GM18858 (cell line): ENCODE results near the gene ZZZ3.
"Not testable (repeated sequence)": the region's sequence is repeated elsewhere in the genome, so short reads cannot be mapped to it uniquely, and the experiment has no call there.

ENCODE experiments used
- ATAC-seq: cut with Tn5 transposase; IDR thresholded peaks from one replicate; pipeline ENCODE4 v1.9.1; 2021; ENCODE audit not compliant: unreplicated experiment

ZZZ3 gene

DNA sequence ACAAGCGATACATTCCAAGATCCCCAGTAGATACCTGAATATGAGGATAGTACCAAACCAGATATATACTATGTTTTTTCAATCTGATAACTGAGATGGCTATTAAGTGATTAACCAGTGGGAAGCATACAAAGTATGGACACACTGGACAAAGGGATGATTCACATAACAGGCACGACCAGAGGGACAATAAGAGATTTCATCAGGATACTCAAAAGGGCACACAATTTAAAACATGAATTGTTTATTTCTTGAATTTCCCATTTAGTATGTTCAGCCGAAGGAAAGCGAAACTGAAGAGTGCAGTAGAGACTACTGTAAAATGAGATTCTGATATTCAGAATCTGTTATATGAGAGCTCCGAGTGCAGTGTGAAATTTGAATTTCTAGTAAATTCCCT is 10.6 kb downstream of the ZZZ3 start:
- ATAC-seq: no peak

DNA sequence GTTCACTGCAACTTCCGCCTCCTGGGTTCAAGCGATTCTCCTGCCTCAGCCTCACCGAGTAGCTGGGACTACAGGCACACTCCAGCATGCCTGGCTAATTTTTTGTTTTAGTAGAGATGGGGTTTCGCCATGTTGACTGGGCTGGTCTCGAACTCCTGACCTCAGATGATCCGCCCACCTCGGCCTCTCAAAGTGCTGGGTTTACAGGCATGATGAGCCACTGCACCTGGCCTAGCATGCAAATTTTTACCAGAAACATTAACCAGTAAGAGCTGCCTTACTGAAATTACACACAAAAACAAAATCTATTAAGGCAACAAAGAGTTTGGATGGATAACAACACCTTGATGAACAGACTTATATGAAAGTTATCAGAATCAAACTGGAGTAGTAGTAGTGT is 12.1 kb downstream of the ZZZ3 start:
- no peak for ATAC-seq

DNA sequence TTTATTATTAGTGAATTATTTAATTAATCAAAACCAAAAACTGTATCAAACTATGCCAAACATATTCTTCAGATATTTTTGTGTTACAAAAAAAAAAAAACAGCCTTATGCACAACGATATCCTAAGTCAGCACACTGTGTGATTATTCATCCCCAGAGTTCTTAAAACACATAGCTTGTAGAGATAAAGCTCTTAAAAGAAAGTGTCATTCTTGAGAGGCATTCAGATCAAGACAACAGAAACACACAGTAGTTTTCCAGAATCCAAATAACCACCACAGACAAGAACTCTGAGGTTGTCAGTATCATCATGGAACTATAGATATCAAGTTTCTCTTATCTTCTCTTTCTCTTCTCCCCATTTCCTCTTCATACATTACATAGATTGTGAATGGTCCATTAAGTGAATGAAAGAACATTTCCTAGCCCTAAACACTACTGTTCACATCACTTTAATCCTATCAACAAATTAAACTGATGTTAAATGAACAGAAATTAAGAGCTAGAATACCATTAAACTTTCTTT is 13.5 kb downstream of the ZZZ3 start:
- ATAC-seq: no peak

DNA sequence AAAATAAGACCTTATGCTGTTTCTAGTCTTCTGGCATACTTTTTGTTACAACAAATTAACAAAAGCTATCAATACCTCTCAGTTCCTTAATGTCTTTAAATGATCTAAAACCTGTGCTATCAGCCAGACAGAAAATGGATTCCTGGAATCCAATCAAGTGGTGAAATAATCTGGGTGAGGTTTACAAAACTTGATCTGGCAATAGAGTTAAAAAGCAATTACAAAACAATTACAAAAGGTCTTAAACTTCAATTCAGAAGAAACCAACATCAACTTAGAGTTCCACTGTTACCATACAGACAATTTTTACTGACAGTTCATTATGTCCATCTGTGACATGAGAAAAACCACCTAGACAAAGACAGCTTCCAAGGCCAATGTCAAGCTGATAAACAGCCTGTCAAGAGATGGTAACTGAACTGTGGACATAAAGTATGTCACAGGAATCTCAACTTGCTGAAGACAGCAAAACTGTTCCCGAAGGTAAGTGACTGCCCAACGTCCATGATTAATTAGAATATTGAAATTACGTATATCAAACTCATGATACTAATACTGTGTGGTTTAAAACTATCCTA is 17.4 kb downstream of the ZZZ3 start:
- ATAC-seq: no peak

DNA sequence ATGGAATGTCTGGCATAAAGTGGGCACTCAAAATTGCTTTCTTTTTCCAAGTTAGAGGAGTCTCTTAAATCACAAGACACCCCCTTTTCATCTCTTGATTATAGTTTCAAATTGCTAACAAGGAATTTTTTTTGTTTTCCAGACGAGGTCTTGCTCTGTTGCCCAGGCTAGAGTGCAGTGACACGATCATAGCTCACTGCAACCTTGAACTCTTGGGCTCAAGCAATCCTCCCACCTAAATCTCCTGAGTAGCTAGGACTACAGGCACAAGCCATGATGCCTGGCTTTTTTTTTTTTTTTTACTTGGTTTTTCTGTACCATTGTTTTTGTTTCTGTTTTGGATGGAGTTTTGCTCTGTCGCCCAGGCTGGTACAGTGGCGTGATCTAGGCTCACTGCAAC is 20.8 kb downstream of the ZZZ3 start:
- no peak for ATAC-seq

DNA sequence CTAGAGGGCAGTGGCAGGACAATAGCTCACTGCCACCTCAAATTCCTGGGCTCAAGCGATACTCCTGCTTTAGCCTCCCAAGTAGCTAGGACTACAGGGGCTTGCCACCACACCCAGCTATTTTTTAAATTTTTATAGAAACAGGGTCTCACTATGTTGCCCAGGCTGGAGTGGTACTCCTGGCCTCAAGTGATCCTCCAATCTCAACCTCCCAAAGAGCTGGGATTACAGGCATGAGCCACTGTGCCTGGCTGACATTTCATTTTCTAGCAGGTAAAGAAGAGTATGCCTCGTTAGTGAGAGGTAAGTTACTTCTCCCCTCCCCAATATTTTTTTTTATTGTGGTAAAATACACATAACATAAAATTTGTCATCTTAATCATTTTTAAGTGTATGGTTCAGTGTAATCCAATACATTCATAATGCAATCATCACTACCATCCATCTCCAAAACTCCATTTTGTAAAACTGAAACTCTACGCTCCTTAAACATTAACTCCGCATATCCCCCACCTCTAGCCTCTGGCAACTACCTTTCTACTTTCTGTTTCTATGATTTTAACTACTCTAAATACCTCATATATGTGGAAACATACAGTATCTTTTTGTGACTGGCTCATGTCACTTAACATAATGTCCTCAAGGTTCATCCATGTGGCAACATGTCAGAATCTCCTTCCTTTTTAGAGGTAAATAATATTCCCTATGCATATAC is 22.4 kb downstream of the ZZZ3 start:
- no peak for ATAC-seq

DNA sequence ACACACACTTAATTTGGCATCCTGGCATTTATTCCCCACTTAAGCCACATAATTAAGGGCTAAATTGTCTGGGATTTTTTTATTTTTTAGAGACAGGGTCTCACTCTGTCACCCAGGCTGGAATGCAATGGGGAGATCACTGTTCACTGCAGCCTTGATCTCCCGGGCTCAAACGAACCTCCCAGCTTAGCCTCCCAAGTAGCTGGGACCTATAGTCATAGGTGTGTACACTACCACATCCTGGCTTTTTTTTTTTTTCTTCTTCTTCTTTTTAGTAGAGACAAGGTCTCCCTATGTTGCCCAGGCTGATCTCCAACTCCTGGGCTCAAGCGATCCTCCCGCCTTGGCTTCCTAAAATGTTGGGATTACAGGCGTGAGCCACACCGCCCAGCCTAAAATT is 24.2 kb downstream of the ZZZ3 start:
- no peak for ATAC-seq

DNA sequence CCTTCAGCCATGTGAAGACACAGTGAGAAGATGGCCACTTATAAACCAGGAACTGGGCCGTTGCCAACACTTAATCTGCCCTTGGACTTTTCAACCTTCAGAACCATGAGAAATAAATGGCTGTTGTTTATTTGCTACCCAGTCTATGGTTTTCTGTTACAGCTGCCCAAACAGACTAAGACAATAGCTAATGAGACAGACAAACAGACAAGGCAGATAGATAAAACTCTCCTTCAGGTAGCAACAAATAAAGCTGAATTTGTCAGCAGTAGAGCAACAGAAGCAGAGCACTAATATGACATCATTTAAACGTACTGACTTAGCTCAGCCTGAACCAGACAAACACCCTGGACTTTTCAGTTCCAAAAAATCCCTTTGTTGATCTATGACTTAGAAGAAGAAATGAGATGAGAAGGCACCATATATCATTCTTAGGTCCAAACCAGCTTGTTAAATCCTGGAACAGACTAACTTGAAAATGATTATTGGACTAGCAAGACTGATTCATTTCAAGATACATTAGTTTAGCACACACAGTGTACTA is 27.0 kb downstream of the ZZZ3 start:
- ATAC-seq: no peak

DNA sequence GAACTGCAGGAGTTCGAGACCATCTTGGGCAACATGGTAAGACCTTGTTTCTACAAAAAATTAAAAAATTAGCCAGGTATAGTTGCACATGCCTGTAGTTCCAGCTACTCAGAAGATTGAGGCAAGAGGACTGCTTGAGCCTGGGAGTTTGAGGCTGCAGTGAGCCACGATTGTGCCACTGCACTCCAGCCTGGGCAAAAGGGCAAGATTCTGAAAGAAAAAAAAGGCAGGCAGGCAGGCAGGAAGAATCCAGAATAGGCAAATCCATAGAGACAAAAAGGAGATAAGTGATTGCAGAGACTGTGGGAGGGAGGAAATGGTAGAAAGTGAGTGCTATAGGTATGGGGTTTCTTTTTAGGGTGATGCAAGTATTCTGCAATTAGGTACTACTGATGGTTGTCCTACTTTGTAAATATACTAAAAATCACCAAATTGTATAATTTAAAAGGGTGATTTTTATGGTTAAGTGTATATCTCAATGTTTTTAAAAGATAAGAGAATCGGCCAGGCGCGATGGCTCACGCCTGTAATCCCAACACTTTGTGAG is 29.4 kb downstream of the ZZZ3 start:
- no peak for ATAC-seq

DNA sequence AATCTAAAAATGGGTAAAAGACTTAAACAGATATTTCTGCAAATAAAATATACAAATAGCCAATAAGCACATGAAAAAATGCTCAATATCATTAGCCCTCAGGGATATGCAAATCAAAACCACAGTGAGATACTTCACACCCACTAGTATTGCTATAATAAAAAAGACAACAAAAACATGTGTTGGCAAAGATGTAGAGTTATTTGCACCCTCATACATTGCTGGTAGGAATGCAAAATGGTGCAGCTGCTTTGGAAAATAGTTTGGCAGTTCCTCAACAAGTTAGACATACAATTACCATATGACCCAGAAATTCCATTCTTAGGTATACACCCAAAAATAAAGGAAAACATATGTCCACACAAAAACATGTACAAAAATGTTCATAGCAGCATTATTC is 30.2 kb downstream of the ZZZ3 start:
- no peak for ATAC-seq

DNA sequence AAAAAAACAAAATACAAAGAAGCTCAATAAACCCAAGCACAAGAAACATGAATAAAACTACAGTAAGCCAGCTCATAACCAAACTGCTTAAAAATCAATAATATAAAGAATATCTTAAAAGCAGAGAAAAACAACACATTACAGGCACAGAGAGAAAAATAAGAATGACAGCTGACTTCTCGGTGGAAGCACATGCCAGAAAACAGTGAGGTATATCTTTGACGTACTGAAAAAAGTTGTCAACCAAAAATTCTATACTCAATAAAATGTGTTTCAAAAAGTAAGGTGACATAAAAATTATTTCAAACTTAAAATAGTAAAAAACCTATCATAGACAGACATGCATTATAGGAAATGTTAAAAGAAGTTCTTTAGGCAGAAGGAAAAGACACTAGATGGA is 33.3 kb downstream of the ZZZ3 start:
- no peak for ATAC-seq

DNA sequence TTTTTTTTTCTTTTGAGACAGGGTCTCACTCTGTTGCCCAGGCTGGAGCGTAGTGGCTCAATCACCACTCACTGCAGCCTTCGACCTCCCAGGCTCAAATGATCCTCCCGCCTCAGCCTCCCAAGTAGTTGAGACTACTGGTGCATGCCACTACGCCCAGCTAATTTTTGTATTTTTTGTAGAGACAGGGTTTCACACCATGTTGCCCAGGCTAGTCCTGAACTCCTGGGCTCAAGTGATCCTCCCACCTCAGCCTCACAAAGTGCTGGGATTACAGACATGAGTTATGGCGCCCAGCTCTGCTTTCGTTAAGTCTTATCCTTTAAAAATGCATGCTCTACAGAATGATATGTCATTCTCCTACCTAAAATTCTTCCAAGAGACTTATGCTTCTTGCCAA is 36.2 kb downstream of the ZZZ3 start:
- not testable (repeated sequence) for ATAC-seq

DNA sequence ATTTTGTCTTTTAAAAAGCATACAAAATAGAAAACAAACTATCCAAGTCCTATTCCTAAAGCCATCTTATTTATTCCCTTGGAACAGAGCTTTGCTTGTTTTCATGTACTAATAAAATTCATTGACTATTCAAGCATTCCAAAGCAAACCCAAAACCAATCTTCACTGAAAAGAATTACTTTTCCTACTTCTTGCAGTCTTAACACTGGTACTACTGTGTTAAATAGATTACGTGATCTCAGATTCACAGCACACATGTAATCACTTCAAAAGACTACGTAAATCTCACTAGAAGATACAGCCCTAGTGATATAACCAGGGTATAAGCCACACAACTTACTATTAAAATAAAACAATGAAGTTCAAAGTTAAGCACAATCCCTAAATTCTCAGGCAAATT is 39.0 kb downstream of the ZZZ3 start:
- no peak for ATAC-seq

DNA sequence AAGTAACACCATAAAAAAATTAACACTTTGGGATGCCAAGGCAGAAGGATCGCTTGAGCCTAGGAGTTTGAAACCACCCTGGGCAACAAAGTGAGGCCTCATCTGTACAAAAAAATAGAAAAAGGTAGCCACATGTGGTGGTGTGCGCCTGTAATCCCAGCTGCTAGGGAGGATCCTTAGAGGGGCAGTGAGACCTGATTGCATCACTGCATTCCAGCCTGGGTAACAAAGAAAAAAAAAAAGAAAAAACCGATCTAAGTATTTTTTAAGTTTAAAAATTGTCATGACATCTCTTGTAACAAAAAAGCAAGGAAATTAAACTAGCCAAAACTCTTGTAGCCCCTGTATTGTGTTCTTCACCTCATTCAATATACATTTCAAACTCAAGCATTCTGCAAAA is 39.5 kb downstream of the ZZZ3 start:
- no peak for ATAC-seq

DNA sequence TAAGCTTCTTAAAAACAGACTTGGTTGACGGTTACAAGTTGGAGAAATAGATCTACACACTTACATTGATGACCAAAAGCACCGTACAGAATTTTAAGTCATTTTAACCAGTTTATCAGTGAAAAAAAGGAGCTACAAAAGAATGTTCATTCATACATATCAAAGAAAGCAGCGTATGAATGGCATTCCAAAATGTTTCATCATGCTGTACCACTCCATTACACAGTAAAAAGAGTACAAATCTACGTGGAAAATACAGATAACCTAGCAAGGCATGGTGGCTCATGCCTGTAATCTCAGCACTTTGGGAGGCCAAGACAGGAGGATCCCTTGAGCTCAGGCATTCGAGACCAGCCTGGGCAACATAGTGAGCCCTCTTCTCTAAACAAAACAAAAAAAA is 40.3 kb downstream of the ZZZ3 start:
- ATAC-seq: no peak

DNA sequence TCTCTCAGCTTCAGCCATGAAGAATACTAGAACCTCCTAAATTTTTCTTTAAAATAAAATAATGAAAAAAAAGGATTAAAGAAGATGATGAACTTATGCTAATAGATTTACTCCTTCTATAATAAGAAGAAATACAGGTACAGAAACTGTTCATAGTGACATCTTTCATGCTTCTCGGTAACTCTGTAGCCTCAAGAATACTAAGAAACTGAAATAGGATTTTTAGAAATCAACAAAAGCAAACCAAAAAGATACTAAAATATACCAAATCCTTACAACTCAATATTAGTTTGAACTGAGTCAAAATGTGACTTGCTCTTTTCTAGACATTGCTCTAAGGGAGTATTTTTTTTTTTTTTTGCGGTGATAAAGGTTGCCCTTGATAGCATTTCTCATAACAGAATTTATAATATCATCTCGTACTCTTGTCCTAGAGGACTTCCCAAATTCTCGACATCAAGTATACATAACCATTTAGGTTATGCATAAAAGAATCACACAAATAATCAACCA is 42.8 kb downstream of the ZZZ3 start:
- no peak for ATAC-seq

DNA sequence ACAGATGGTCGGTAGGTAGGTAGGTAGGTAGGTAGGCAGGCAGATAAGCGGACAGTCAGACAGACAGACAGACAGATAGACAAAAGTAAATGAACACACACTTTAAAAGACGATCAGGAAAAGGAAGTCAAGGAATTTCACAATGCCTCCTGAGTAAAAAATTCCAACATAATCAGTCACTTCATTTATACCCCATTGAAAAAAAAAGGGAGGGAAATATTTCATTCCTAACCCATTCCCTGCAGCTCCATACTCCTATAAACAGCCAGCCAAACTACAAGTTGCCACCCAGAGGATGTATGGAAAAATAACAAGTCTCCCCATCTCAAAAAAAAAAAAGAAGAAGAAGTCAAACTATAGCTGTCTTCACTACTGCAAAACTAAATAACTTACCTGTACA is 43.4 kb downstream of the ZZZ3 start:
- no peak for ATAC-seq

DNA sequence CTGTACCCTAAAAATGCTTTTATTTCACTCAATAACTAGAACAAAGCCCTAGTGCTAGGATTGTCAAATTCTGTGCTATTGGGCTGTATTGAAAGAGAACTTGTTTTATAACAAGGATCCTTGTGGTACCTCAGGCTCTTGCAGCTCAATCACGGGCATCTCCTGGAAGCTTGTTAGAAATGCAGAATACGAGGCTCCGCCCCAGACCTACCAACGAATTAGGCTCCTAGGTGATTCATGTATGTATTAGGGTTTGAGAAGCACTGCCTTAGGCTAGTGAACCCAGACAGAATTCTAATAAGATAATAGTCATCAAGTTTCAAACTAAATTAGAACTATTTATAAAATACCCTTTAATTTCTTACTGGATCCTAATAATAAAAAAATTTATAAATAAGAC is 45.6 kb downstream of the ZZZ3 start:
- ATAC-seq: no peak
